PFSK-1 (cell line): ENCODE data around the gene DAP3.

Experiments
- FOXP2 ChIP-seq: optimal IDR thresholded peaks from 2 replicates; pipeline ENCODE3; 2011; ENCODE audit warnings: borderline replicate concordance, control low read depth, inconsistent platforms; ENCODE audit not compliant: insufficient read depth; ENCODE audit errors: extremely low read length, extremely low read depth
- POLR2AphosphoS5 ChIP-seq: IDR thresholded peaks from 2 replicates; pipeline ENCODE4 v1.6.1; 2012; ENCODE audit warnings: low read depth, mild to moderate bottlenecking, control low read depth, low read length, moderate library complexity
- SIN3A ChIP-seq: IDR thresholded peaks from 2 replicates; pipeline ENCODE4 v1.6.1; 2012; ENCODE audit warnings: mild to moderate bottlenecking, low read length, moderate library complexity, borderline replicate concordance; ENCODE audit not compliant: insufficient read depth
- TAF1 ChIP-seq: IDR thresholded peaks from 2 replicates; pipeline ENCODE4 v1.6.1; 2012; ENCODE audit warnings: low read length, control low read depth, borderline replicate concordance; ENCODE audit not compliant: insufficient read depth

DNA sequence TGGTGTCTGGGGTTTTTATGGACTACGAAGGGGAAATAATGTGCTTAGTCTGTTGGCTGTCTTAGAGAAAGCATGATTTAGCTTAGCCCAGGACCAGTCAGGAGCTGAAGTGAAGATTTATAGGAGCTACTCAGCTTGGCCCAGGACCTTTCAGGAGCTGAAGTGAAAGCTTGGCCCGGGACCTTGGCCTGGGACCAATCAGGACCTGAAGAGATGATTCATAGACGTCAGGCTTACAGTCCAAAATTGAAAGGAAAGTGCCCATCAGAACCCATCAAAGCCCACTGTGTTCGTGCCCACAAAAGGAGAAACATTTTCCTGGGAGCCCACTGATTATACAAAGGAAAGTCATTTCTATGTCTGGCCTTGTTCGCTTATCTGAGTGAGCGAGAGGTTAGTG, 43.2 kb upstream of the DAP3 start:
- TF ChIP-seq POLR2AphosphoS5 (no peak), SIN3A (no peak), TAF1 (no peak), FOXP2 (no peak)
